T-cell (primary cell): Measurements from ENCODE around the gene GRIN3B. TPM values are rescaled to one million over a fixed set of nuclear protein-coding genes. Genes with fewer than 3 reads are reported as not detected.

Experiments
- ATAC-seq, 4 experiments: fragments of 200-7000 bp in 3 of 4; fragments of 150-1000 bp in 1 of 4; cut with Tn5 transposase; replicated peaks in 1 of 4; 1 replicate in 3 of 4; 2 replicates in 1 of 4; pipeline ENCODE4 v1.10.0; 2021; ENCODE audit warnings: moderate library complexity in 3 of 4, mild to moderate bottlenecking in 2 of 4, moderate number of reproducible peaks in 1 of 4
- CTCF ChIA-PET, 2 donors: fragments of 300-600 bp; sonication (Branson Sonifier 250); formaldehyde crosslinking; loops; one replicate each; lab custom pipeline; 2022; ENCODE audit warnings: antibody characterized with exemption in 2 of 2; lab: Charles Lee
- POLR2A ChIA-PET, 2 donors: fragments of 300-600 bp; sonication (Branson Sonifier 250); formaldehyde crosslinking; loops; one replicate each; lab custom pipeline; 2022; ENCODE audit warnings: antibody characterized with exemption in 2 of 2; lab: Charles Lee
- DNase-seq, 35 experiments: peaks; one replicate each; pipeline versions ENCODE4 v3.0.0 to v3.0.0-alpha.2; 2013 to 2023
- H3K27ac ChIP-seq: one replicate; pipeline ENCODE4 v1.5.1; 2013; ENCODE audit warnings: low read length
- H3K27me3 ChIP-seq, 2 experiments: replicated peaks in 1 of 2; 1 replicate in 1 of 2; 2 replicates in 1 of 2; pipeline versions ENCODE4 v1.6.1 to v1.7.0; 2013; ENCODE audit warnings: low read length in 1 of 2, mixed read lengths in 1 of 2; ENCODE audit not compliant: control insufficient read depth in 2 of 2, insufficient read depth in 2 of 2; ENCODE audit errors: extremely low read depth in 1 of 2
- H3K36me3 ChIP-seq, 2 donors: 1 replicate in 1 of 2; 2 replicates in 1 of 2; pipeline versions ENCODE4 v1.6.1 to v1.7.0; 2013; ENCODE audit warnings: low read length in 1 of 2; ENCODE audit not compliant: control insufficient read depth in 2 of 2, insufficient read depth in 1 of 2; ENCODE audit errors: extremely low read depth in 1 of 2
- H3K4me1 ChIP-seq, 2 experiments: 1 replicate in 1 of 2; 2 replicates in 1 of 2; pipeline versions ENCODE4 v1.6.1 to v1.7.0; 2013; ENCODE audit warnings: low read length in 2 of 2, mixed read lengths in 1 of 2; ENCODE audit not compliant: insufficient read depth in 2 of 2, control insufficient read depth in 1 of 2; ENCODE audit errors: extremely low read depth in 1 of 2
- H3K4me3 ChIP-seq, 2 donors: 1 replicate in 1 of 2; 2 replicates in 1 of 2; pipeline versions ENCODE4 v1.5.1 to v1.7.0; 2013; ENCODE audit warnings: mild to moderate bottlenecking in 2 of 2, low read length in 1 of 2, moderate library complexity in 1 of 2; ENCODE audit not compliant: control insufficient read depth in 1 of 2; ENCODE audit errors: extremely low read depth in 1 of 2
- H3K9me3 ChIP-seq: 2 replicates; pipeline ENCODE4 v1.7.0; 2013
- H3K27ac Mint-ChIP-seq, 2 donors: one replicate each; pipeline ENCODE4 v1.8.0; 2020 to 2021; ENCODE audit warnings: mild to moderate bottlenecking in 2 of 2, mixed read lengths in 2 of 2
- H3K27me3 Mint-ChIP-seq, 2 donors: one replicate each; pipeline ENCODE4 v1.8.0; 2021 to 2022; ENCODE audit warnings: mixed read lengths in 2 of 2
- H3K36me3 Mint-ChIP-seq: one replicate; pipeline ENCODE4 v1.8.0; 2021; ENCODE audit warnings: mixed read lengths
- H3K4me1 Mint-ChIP-seq, 3 donors: one replicate each; pipeline ENCODE4 v1.8.0; 2020 to 2022; ENCODE audit warnings: mixed read lengths in 3 of 3, mild to moderate bottlenecking in 1 of 3
- H3K4me3 Mint-ChIP-seq, 3 donors: one replicate each; pipeline ENCODE4 v1.8.0; 2020 to 2022; ENCODE audit warnings: mild to moderate bottlenecking in 3 of 3, mixed read lengths in 3 of 3, moderate library complexity in 3 of 3
- H3K9me3 Mint-ChIP-seq, 3 donors: one replicate each; pipeline ENCODE4 v1.8.0; 2020 to 2022; ENCODE audit warnings: mixed read lengths in 3 of 3
- WGBS: methylation state at CpG from one replicate; pipeline ENCODE4 v1.1.5; 2013; ENCODE audit warnings: missing lambda C conversion rate; ENCODE audit not compliant: insufficient coverage; 5-methylcytosine and 5-hydroxymethylcytosine counted together
- total RNA-seq, 35 experiments: library from RNA in 6 of 35; stranded (reverse) in 6 of 35; fragments of 120-200 nt in 1 of 35; gene quantifications; one replicate each; pipeline versions ENCODE4 v1.2.1 to v1.2.4 and lab custom pipeline; 2013 to 2026

Gene GRIN3B
- total RNA-seq, 5 donors from 2014 or later (not counting 1 experiment from before 2014, with no cell fraction given): 0.07 to 0.44 (median 0.09) TPM; not detected in 2

- Mint-ChIP-seq H3K4me1 (peaks cover 0 to 11% (median 9%) of the 10 kb centered on the region in 3 donors), H3K9me3 (no peaks in the 10 kb centered on the region), H3K27me3 (no peaks in the 10 kb centered on the region), H3K27ac (no peak overlapping the region), H3K36me3 (peaks cover 8% of the 10 kb centered on the region), H3K4me3 (no peak overlapping the region)
- H3K36me3 ChIP-seq: peaks cover 19 to 48% of the 10 kb centered on the region in 2 donors
- ATAC-seq: peak in 1 of 4 experiments; percentile 19
- CTCF ChIA-PET: interaction anchor here in 1 of 2 donors (0.7 kb wide), 1 partner anchor 11 kb away, joined by 3 read pairs; no protein-coding TSS in a partner anchor
- H3K4me3 ChIP-seq: no peak overlapping the region
- WGBS: 88% methylated on average over 69 of the region's 77 CpGs
- no peak overlapping the region for H3K27ac ChIP-seq
- H3K27me3 ChIP-seq: no peaks in the 10 kb centered on the region
- POLR2A ChIA-PET: no interaction called here
- no peaks in the 10 kb centered on the region for H3K9me3 ChIP-seq
- no peak for DNase-seq
- peaks cover 0 to 38% of the 10 kb centered on the region in 2 experiments for H3K4me1 ChIP-seq
These were observed 46.8 kb downstream of the GRIN3B start for GRCh38 chr19:1046836-1047695.

GRCh38 chr19:1047696-1048147, 47.5 kb downstream of the GRIN3B start:
- Mint-ChIP-seq H3K4me1 (peaks cover 0 to 8% (median 6%) of the 10 kb centered on the region in 3 donors), H3K27me3 (no peaks in the 10 kb centered on the region), H3K27ac (no peak overlapping the region), H3K36me3 (peaks cover 8% of the 10 kb centered on the region), H3K4me3 (no peak overlapping the region), H3K9me3 (no peaks in the 10 kb centered on the region)
- ATAC-seq (no peak), DNase-seq (no peak)
- CTCF ChIA-PET: interaction anchor here (0.6 to 0.7 kb wide), 2 partner anchors 10 to 26 kb away, joined by 3 read pairs; no protein-coding TSS in a partner anchor
- Histone ChIP-seq H3K27ac (no peak overlapping the region), H3K27me3 (no peaks in the 10 kb centered on the region), H3K4me1 (peaks cover 0 to 32% of the 10 kb centered on the region in 2 experiments), H3K36me3 (peaks cover 19 to 41% of the 10 kb centered on the region in 2 donors), H3K9me3 (no peaks in the 10 kb centered on the region), H3K4me3 (no peak overlapping the region)
- POLR2A ChIA-PET: no interaction called here
- WGBS: 90% methylated on average over 9 of the region's 20 CpGs

- Mint-ChIP-seq H3K36me3 (peaks cover 15% of the 10 kb centered on the region), H3K4me1 (peaks cover 0 to 12% (median 6%) of the 10 kb centered on the region in 3 donors), H3K27me3 (no peaks in the 10 kb centered on the region), H3K9me3 (no peaks in the 10 kb centered on the region), H3K27ac (no peak overlapping the region), H3K4me3 (no peak overlapping the region)
- 98% methylated on average over 13 of the region's 17 CpGs for WGBS
- DNase-seq (no peak), ATAC-seq (no peak)
- no peaks in the 10 kb centered on the region for H3K9me3 ChIP-seq
- H3K27me3 ChIP-seq: no peaks in the 10 kb centered on the region
- H3K4me1 ChIP-seq: peaks cover 0 to 30% of the 10 kb centered on the region in 2 experiments
- H3K27ac ChIP-seq: no peak overlapping the region
- peaks cover 23 to 33% of the 10 kb centered on the region in 2 donors for H3K36me3 ChIP-seq
- ChIA-PET CTCF (no interaction called here), POLR2A (no interaction called here)
- no peak overlapping the region for H3K4me3 ChIP-seq
These were observed 48.9 kb downstream of the GRIN3B start for GRCh38 chr19:1049106-1049505.

- Histone ChIP-seq H3K4me3 (no peak overlapping the region), H3K9me3 (no peaks in the 10 kb centered on the region), H3K27ac (no peak overlapping the region), H3K27me3 (no peaks in the 10 kb centered on the region), H3K36me3 (peaks cover 20 to 34% of the 10 kb centered on the region in 2 donors), H3K4me1 (peaks cover 0 to 25% of the 10 kb centered on the region in 2 experiments)
- 96% methylated on average over 3 of the region's 11 CpGs for WGBS
- Mint-ChIP-seq H3K9me3 (no peaks in the 10 kb centered on the region), H3K27me3 (no peaks in the 10 kb centered on the region), H3K27ac (no peak overlapping the region), H3K36me3 (peaks cover 15% of the 10 kb centered on the region), H3K4me1 (peaks cover 0 to 12% (median 6%) of the 10 kb centered on the region in 3 donors), H3K4me3 (no peak overlapping the region)
- ChIA-PET CTCF (no interaction called here), POLR2A (no interaction called here)
- DNase-seq (no peak), ATAC-seq (no peak)
These were observed 49.6 kb downstream of the GRIN3B start for GRCh38 chr19:1049800-1050199.

- H3K27ac ChIP-seq: no peak overlapping the region
- H3K27me3 Mint-ChIP-seq: no peaks in the 10 kb centered on the region
- H3K27me3 ChIP-seq: no peaks in the 10 kb centered on the region
- no peak overlapping the region for H3K4me3 Mint-ChIP-seq
- ATAC-seq: no peak
- no peaks in the 10 kb centered on the region for H3K9me3 ChIP-seq
- CTCF ChIA-PET: no interaction called here
- no peak for DNase-seq
- peaks cover 28 to 36% of the 10 kb centered on the region in 2 donors for H3K36me3 ChIP-seq
- H3K4me3 ChIP-seq: no peak overlapping the region
- peaks cover 0 to 18% of the 10 kb centered on the region in 2 experiments for H3K4me1 ChIP-seq
- peaks cover under 1 to 10% (median 3%) of the 10 kb centered on the region in 3 donors for H3K4me1 Mint-ChIP-seq
- peak overlapping the region; percentile 61 to 67 for H3K27ac Mint-ChIP-seq
- 94% methylated on average over 30 of the region's 31 CpGs for WGBS
- no peaks in the 10 kb centered on the region for H3K9me3 Mint-ChIP-seq
- H3K36me3 Mint-ChIP-seq: peaks cover 12% of the 10 kb centered on the region
- POLR2A ChIA-PET: interaction anchor here in 1 of 2 donors (0.6 kb wide), 1 partner anchor 18 kb away, joined by 3 read pairs; no protein-coding TSS in a partner anchor
These were observed 51.0 kb downstream of the GRIN3B start for GRCh38 chr19:1050989-1051788.

- H3K27me3 ChIP-seq: no peaks in the 10 kb centered on the region
- Mint-ChIP-seq H3K4me3 (no peak overlapping the region), H3K4me1 (peaks cover 6 to 16% (median 7%) of the 10 kb centered on the region in 3 donors), H3K27ac (peak overlapping the region; percentile 61 to 67), H3K36me3 (peaks cover 18% of the 10 kb centered on the region), H3K9me3 (no peaks in the 10 kb centered on the region), H3K27me3 (no peaks in the 10 kb centered on the region)
- no peak overlapping the region for H3K27ac ChIP-seq
- peaks cover 25 to 32% of the 10 kb centered on the region in 2 donors for H3K36me3 ChIP-seq
- peaks cover 0 to 13% of the 10 kb centered on the region in 2 experiments for H3K4me1 ChIP-seq
- WGBS: 47% methylated on average over 3 of the region's 17 CpGs
- no peak overlapping the region for H3K4me3 ChIP-seq
- ATAC-seq (no peak), DNase-seq (no peak)
- ChIA-PET CTCF (no interaction called here), POLR2A (interaction anchor here in 1 of 2 donors (0.6 kb wide), 1 partner anchor 19 kb away, joined by 3 read pairs; no protein-coding TSS in a partner anchor)
- H3K9me3 ChIP-seq: no peaks in the 10 kb centered on the region
These were observed 51.6 kb downstream of the GRIN3B start for GRCh38 chr19:1051791-1052190.
